Measurements from ENCODE around the gene KCNJ1.

KCNJ1 gene

DNA sequence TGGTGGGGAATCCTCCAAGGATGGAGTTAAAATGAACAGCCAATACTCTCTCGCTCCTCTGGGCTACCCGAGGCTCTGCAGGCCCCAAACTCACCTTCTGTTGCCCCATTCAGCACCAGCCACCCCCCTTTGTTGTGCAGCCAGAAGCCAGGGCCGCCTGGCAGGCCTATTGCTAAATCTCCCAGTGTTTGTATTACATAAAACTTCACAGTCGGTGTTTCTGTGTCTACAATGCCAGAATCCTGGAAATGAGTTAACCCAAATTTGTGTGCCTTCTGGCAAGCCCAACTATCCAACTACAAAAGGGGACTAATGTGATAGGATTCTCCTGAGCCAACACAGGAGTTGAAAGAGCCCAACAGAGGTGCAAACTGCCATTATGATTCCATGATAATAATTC, 33.4 kb upstream of the KCNJ1 start:
- Histone ChIP-seq H3K4me1 (ENCODE audit: insufficient read depth, insufficient read length) (peaks cover 6% of the 10 kb centered on the region), H3K9ac (ENCODE audit: insufficient read length, low read depth) (no peak overlapping the region), H3K4me3 (ENCODE audit: insufficient read length, low read depth) (no peak overlapping the region), H3K9me3 (ENCODE audit: insufficient read depth, low read length) (no peaks in the 10 kb centered on the region), H3K36me3 (ENCODE audit: insufficient read depth, insufficient read length, low read length) (peaks cover 10% of the 10 kb centered on the region), H3K27me3 (ENCODE audit: insufficient read depth, insufficient read length) (no peaks in the 10 kb centered on the region)
- no peak for DNase-seq (ENCODE audit: low read depth, low spot score)
- TF ChIP-seq SUZ12 (IDR thresholded peaks at IDR 0.05; ENCODE audit: extremely low read depth, insufficient read depth, insufficient read length) (no peak), YY1 (IDR thresholded peaks at IDR 0.05; ENCODE audit: insufficient read depth, insufficient read length) (no peak), ZNF274 (IDR thresholded peaks at IDR 0.05; ENCODE audit: low read depth, low read length) (no peak)

DNA sequence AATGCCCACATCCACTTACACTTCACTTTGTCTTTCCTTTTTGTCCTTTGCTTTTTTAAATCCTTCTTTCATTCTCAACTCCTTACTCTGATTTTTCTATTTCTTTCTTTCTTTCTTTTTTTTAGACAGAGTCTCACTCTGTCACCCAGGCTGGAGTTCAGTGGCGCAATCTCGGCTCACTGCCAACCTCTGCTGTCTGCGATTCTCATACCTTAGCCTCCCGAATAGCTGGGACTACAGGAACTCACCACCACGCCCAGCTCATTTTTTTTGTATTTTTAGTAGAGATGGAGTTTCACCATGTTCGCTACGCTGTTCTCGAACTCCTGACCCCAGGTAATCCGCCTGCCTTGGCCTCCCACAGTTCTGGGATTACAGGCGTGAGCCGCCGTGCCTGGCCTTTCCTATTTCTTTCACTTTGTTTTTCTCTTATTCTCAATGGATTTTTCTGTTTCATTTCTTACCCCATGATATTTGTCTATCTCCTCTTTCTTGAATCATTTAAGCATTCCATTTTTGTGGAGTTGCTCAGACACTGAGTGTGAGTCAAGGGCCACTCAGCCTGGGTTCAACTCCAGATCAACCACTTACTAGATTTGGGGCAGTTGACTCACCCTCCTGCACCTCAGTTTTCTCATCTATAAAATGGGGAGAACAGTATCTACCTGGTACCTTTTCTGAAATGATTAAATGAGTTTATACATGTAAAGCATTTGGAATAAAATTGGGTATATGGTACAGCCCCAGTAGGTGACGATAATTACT, 31.7 kb upstream of the KCNJ1 start:
- TF ChIP-seq SUZ12 (IDR thresholded peaks at IDR 0.05; ENCODE audit: extremely low read depth, insufficient read depth, insufficient read length) (no peak), YY1 (IDR thresholded peaks at IDR 0.05; ENCODE audit: insufficient read depth, insufficient read length) (no peak), ZNF274 (IDR thresholded peaks at IDR 0.05; ENCODE audit: low read depth, low read length) (no peak)
- no peaks in the 10 kb centered on the region for H3K4me1 ChIP-seq (ENCODE audit: insufficient read depth, insufficient read length)
- no peak for DNase-seq (ENCODE audit: low read depth, low spot score)
- no peaks in the 10 kb centered on the region for H3K9me3 ChIP-seq (ENCODE audit: insufficient read depth, low read length)
- H3K27me3 ChIP-seq (ENCODE audit: insufficient read depth, insufficient read length): no peaks in the 10 kb centered on the region
- peaks cover 10% of the 10 kb centered on the region for H3K36me3 ChIP-seq (ENCODE audit: insufficient read depth, insufficient read length, low read length)
- no peak overlapping the region for H3K4me3 ChIP-seq (ENCODE audit: insufficient read length, low read depth)
- no peak overlapping the region for H3K9ac ChIP-seq (ENCODE audit: insufficient read length, low read depth)

DNA sequence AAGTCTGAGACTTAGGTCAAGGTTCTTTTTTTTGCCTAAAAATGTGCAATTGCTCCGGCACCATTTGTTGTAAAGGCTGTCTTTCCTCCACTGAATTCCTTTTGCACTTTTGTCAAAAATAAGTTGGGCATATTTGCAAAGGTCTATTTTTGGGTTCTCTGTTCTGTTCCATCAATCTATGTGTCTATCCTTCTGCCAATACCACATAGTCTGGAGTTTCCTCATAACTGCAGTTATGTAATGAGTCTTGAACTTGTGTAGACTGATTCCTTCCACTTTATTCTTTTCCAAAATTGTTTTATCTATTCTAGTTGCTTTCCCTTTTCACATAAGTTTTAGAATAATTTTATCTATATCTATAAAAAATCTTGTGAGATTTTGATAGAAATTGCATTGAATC, 30.7 kb upstream of the KCNJ1 start:
- peaks cover 10% of the 10 kb centered on the region for H3K36me3 ChIP-seq (ENCODE audit: insufficient read depth, insufficient read length, low read length)
- no peak for DNase-seq (ENCODE audit: low read depth, low spot score)
- TF ChIP-seq ZNF274 (IDR thresholded peaks at IDR 0.05; ENCODE audit: low read depth, low read length) (no peak), SUZ12 (IDR thresholded peaks at IDR 0.05; ENCODE audit: extremely low read depth, insufficient read depth, insufficient read length) (no peak), YY1 (IDR thresholded peaks at IDR 0.05; ENCODE audit: insufficient read depth, insufficient read length) (no peak)
- no peaks in the 10 kb centered on the region for H3K4me1 ChIP-seq (ENCODE audit: insufficient read depth, insufficient read length)
- no peaks in the 10 kb centered on the region for H3K9me3 ChIP-seq (ENCODE audit: insufficient read depth, low read length)
- no peaks in the 10 kb centered on the region for H3K27me3 ChIP-seq (ENCODE audit: insufficient read depth, insufficient read length)
- no peak overlapping the region for H3K4me3 ChIP-seq (ENCODE audit: insufficient read length, low read depth)
- no peak overlapping the region for H3K9ac ChIP-seq (ENCODE audit: insufficient read length, low read depth)

DNA sequence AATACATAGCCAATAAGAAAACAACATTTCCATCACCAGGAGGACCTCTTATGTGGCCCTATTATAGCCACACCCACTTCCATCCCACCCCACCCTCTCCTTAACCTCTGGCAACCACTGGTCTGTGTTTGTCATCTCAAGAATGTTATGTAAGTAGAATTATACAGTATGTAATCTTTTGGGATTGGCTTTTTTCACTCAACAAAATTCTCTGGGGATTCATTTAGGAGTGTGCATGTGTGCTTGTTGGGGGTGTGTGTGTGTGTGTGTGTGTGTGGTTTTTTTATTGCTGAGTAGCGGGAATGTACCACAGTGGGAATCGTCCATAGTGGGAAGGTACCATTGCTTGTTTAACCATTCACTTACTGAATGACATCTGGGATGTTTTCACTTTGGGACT, 29.3 kb upstream of the KCNJ1 start:
- H3K27me3 ChIP-seq (ENCODE audit: insufficient read depth, insufficient read length): peaks cover 10% of the 10 kb centered on the region
- no peak for TF ChIP-seq SUZ12 (IDR thresholded peaks at IDR 0.05; ENCODE audit: extremely low read depth, insufficient read depth, insufficient read length)
- no peak for TF ChIP-seq YY1 (IDR thresholded peaks at IDR 0.05; ENCODE audit: insufficient read depth, insufficient read length)
- no peak for TF ChIP-seq ZNF274 (IDR thresholded peaks at IDR 0.05; ENCODE audit: low read depth, low read length)
- H3K36me3 ChIP-seq (ENCODE audit: insufficient read depth, insufficient read length, low read length): peaks cover 4% of the 10 kb centered on the region
- H3K9me3 ChIP-seq (ENCODE audit: insufficient read depth, low read length): no peaks in the 10 kb centered on the region
- H3K4me3 ChIP-seq (ENCODE audit: insufficient read length, low read depth): no peak overlapping the region
- H3K4me1 ChIP-seq (ENCODE audit: insufficient read depth, insufficient read length): no peaks in the 10 kb centered on the region
- no peak for DNase-seq (ENCODE audit: low read depth, low spot score)
- no peak overlapping the region for H3K9ac ChIP-seq (ENCODE audit: insufficient read length, low read depth)

DNA sequence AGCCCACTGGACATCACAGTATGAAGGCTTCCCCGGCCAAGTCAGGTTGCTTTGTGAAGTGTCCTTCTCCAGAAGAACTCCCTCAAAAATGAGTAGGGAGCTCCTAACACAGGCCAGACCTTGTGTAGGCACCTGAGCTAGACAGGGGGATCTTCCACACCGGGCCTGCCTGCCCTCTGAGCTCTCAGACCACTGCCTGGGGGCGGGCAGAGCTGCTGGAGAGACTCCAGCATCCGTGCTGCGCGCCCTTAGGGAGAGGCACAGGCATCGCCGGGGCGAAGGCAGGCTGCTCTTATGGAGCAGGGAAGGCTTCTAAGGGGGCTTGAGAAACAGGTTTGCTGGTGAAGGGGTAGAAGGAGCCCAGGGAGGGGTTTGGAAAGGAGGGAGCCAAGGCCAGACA, 28.4 kb upstream of the KCNJ1 start:
- H3K9me3 ChIP-seq (ENCODE audit: insufficient read depth, low read length): no peaks in the 10 kb centered on the region
- TF ChIP-seq SUZ12 (IDR thresholded peaks at IDR 0.05; ENCODE audit: extremely low read depth, insufficient read depth, insufficient read length): no peak
- no peak for TF ChIP-seq ZNF274 (IDR thresholded peaks at IDR 0.05; ENCODE audit: low read depth, low read length)
- TF ChIP-seq YY1 (IDR thresholded peaks at IDR 0.05; ENCODE audit: insufficient read depth, insufficient read length): no peak
- no peaks in the 10 kb centered on the region for H3K4me1 ChIP-seq (ENCODE audit: insufficient read depth, insufficient read length)
- no peak for DNase-seq (ENCODE audit: low read depth, low spot score)
- no peaks in the 10 kb centered on the region for H3K36me3 ChIP-seq (ENCODE audit: insufficient read depth, insufficient read length, low read length)
- no peak overlapping the region for H3K4me3 ChIP-seq (ENCODE audit: insufficient read length, low read depth)
- no peak overlapping the region for H3K9ac ChIP-seq (ENCODE audit: insufficient read length, low read depth)
- peaks cover 15% of the 10 kb centered on the region for H3K27me3 ChIP-seq (ENCODE audit: insufficient read depth, insufficient read length)

DNA sequence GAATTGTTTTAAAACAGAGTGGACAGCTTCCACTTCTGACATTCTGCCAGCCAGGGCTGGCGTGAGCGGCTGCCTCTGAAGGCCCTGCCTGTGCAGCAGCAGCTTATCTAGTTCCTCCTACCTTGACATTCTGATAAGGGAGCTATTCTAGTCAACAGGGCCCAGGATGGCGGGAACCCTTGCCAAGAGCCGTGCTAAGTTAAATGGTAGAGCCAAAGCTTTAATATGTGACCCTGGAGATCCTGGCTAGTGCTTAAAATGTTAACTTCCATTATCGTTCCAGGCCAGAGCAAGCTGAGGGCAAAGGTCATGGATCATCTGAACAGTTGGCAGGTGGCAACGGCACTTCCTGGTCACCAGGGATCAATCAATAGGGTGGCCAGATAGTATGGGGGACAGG, 27.6 kb upstream of the KCNJ1 start:
- Histone ChIP-seq H3K36me3 (ENCODE audit: insufficient read depth, insufficient read length, low read length) (no peaks in the 10 kb centered on the region), H3K9me3 (ENCODE audit: insufficient read depth, low read length) (no peaks in the 10 kb centered on the region), H3K4me3 (ENCODE audit: insufficient read length, low read depth) (no peak overlapping the region), H3K27me3 (ENCODE audit: insufficient read depth, insufficient read length) (peaks cover 24% of the 10 kb centered on the region), H3K9ac (ENCODE audit: insufficient read length, low read depth) (no peak overlapping the region), H3K4me1 (ENCODE audit: insufficient read depth, insufficient read length) (peaks cover 2% of the 10 kb centered on the region)
- DNase-seq (ENCODE audit: low read depth, low spot score): no peak
- TF ChIP-seq ZNF274 (IDR thresholded peaks at IDR 0.05; ENCODE audit: low read depth, low read length) (no peak), SUZ12 (IDR thresholded peaks at IDR 0.05; ENCODE audit: extremely low read depth, insufficient read depth, insufficient read length) (no peak), YY1 (IDR thresholded peaks at IDR 0.05; ENCODE audit: insufficient read depth, insufficient read length) (no peak)

DNA sequence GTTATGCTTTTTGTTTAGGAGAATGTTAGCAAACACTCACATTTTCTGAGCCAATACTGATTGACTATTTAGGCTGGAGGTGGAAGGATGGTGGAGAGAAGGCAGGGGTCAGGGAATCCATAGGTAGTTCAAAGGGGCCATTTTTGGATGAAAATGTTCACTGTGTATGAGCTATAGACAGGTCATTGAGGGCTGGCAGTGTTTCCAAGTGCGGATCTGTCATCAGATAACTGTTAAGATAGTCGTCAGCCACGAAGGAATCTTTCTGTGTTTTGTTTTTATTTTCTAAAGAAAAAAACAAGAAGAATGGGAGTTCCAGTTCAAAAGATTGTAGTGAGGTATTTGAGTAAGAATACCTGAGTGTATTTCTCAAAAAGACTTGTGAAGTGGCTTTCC, 27.2 kb upstream of the KCNJ1 start:
- H3K36me3 ChIP-seq (ENCODE audit: insufficient read depth, insufficient read length, low read length): no peaks in the 10 kb centered on the region
- no peaks in the 10 kb centered on the region for H3K9me3 ChIP-seq (ENCODE audit: insufficient read depth, low read length)
- H3K9ac ChIP-seq (ENCODE audit: insufficient read length, low read depth): no peak overlapping the region
- H3K4me1 ChIP-seq (ENCODE audit: insufficient read depth, insufficient read length): peaks cover 2% of the 10 kb centered on the region
- H3K4me3 ChIP-seq (ENCODE audit: insufficient read length, low read depth): no peak overlapping the region
- H3K27me3 ChIP-seq (ENCODE audit: insufficient read depth, insufficient read length): peaks cover 28% of the 10 kb centered on the region
- DNase-seq (ENCODE audit: low read depth, low spot score): no peak
- TF ChIP-seq YY1 (IDR thresholded peaks at IDR 0.05; ENCODE audit: insufficient read depth, insufficient read length) (no peak), ZNF274 (IDR thresholded peaks at IDR 0.05; ENCODE audit: low read depth, low read length) (no peak), SUZ12 (IDR thresholded peaks at IDR 0.05; ENCODE audit: extremely low read depth, insufficient read depth, insufficient read length) (no peak)

Data from NT2/D1 (cell line).